Measurements from ENCODE around the gene KIF18B.

- TF ChIP-seq RAD21 (IDR thresholded peaks at IDR 0.05; ENCODE audit: low read depth) = no peak
- no peak for TF ChIP-seq EP300 (IDR thresholded peaks at IDR 0.05; ENCODE audit: borderline replicate concordance)
- no peak for TF ChIP-seq MAX (IDR thresholded peaks at IDR 0.05)
- no peak for TF ChIP-seq ZBTB7A (IDR thresholded peaks at IDR 0.05; ENCODE audit: low read depth)
- TF ChIP-seq NFIC (IDR thresholded peaks at IDR 0.05) = no peak
- TF ChIP-seq YY1 (IDR thresholded peaks at IDR 0.05; ENCODE audit: low read depth) = no peak
- no peak for TF ChIP-seq CREB1 (IDR thresholded peaks at IDR 0.05; ENCODE audit: low read depth)
- TF ChIP-seq CEBPB (IDR thresholded peaks at IDR 0.05) = no peak
- no peak for TF ChIP-seq REST (IDR thresholded peaks at IDR 0.05; ENCODE audit: low read depth)
- no peak for TF ChIP-seq TAF1 (IDR thresholded peaks at IDR 0.05; ENCODE audit: low read depth)
Observed at GRCh38 chr17:44930667-44931066, 16.9 kb downstream of the KIF18B start.

All from Ishikawa (cell line).